Right lobe of liver (tissue), 4 donors: ENCODE data around the gene SEC14L1.

Experiments
- CTCF ChIP-seq, 4 donors: fragments of 200-600 bp in 3 of 4; fragments of 450-650 bp in 1 of 4; IDR thresholded peaks; one replicate each; pipeline versions ENCODE4 v1.5.1 to v1.8.0; 2016 to 2022; ENCODE audit warnings: antibody characterized with exemption in 4 of 4, mild to moderate bottlenecking in 2 of 4
- POLR2A ChIP-seq: fragments of 450-650 bp; IDR thresholded peaks from one replicate; pipeline ENCODE4 v1.6.1; 2017; ENCODE audit warnings: antibody characterized with exemption, mild to moderate bottlenecking
- donor health status: DM: no; HTN: no; CAD: no.
- donor health status: DM: no; HTN: no; CAD: no.
- donor health status: DM: no; HTN: yes; CAD: no.

GRCh38 chr17:77266213-77266612, 125.4 kb downstream of the SEC14L1 start:
- TF ChIP-seq CTCF (IDR thresholded peaks at IDR 0.05) = no peak
- TF ChIP-seq POLR2A = no peak
